Activated effector memory CD4-positive, alpha-beta T cell treated with Interleukin-2 at 50 U/mL for 16 hours (primary cell): ENCODE results near the gene OR51B6.
"Not testable (repeated sequence)": the region's sequence is repeated elsewhere in the genome, so short reads cannot be mapped to it uniquely, and the experiment has no call there.

Source experiments
- DNase-seq: peaks from one replicate; pipeline ENCODE4 v3.0.0-alpha.2; 2020

Gene OR51B6

DNA sequence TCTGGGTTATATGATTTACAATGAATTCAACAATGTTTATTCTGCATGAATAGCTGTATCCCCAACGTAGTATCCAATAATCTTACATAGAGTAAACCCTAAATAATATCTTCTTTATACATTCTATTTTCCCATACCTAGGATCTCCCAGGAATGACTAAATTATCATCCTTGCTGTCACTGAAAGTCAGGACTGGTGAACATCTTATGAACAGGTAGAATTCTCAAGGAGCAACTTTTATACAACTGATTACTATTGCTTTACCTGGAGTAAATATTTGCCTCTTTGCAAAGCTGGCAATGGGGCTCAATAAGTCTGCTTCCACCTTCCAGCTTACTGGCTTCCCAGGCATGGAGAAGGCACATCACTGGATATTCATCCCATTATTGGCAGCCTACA, at the start of gene OR51B6:
TSS of gene OR51B6 (plus strand) at position 301 of the 400 bp plus-strand sequence. CDS start at position 301, 0 bp downstream.
- DNase-seq = no peak

GRCh38 chr11:5301846-5302245, 49.5 kb upstream of the OR51B6 start, which contains the start of gene OR51B4:
OR51B4 (minus strand) TSS chr11:5301946; CDS start chr11:5301946, 0 bp downstream.
- no peak for DNase-seq

GRCh38 chr11:5303626-5304025, 47.7 kb upstream of the OR51B6 start:
- DNase-seq = no peak

GRCh38 chr11:5304046-5304445, 47.3 kb upstream of the OR51B6 start:
- DNase-seq = no peak

GRCh38 chr11:5307256-5308019, 43.9 kb upstream of the OR51B6 start:
- no peak for DNase-seq

DNA sequence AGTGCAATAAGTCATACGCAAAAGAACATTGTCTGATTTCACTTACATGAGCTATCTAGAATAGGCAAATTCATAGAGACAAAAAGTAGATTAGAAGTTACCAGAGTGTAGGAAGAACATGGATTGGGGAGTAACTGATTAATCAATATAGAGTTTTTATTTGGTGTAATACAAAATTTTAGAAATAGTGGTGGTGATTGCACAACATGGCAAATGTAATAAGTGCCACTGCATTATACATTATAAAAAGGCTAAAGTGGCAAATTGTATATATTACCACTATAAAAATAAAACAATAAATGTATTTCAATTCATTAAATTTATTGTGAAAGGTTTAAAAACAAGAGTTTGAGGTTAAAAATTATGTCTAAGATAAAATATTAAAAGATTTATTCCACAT, 40.9 kb upstream of the OR51B6 start:
- DNase-seq = no peak

- not testable (repeated sequence) for DNase-seq
These were observed 37.8 kb upstream of the OR51B6 start for GRCh38 chr11:5313326-5314023.

DNA sequence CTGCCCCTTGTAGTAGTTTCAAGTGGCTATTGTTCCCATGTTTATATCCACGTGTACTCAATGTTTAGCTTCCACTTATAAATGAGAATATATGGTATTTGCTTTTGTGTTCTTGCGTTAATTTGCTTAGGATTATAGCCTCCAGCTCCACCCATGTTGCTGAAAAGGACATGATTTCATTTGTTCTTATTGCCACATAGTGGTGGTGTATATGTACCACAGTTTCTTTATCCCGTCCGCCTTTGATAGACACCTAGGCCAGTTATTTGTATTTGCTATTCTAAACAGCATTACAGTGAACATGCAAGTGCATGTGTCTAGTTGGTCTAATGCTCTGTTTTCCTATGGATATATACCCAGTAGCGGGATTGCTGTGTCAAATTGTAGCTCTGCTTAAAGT, 34.0 kb upstream of the OR51B6 start:
- no peak for DNase-seq

GRCh38 chr11:5324197-5324596, 27.1 kb upstream of the OR51B6 start, which contains the start of gene OR51B2:
OR51B2 (minus strand) TSS chr11:5324297; CDS start chr11:5324297, 0 bp downstream.
- DNase-seq = no peak

- no peak for DNase-seq
These were observed 16.1 kb upstream of the OR51B6 start for GRCh38 chr11:5335170-5335569.

- no peak for DNase-seq
These were observed 15.0 kb upstream of the OR51B6 start for GRCh38 chr11:5336331-5336730.

DNA sequence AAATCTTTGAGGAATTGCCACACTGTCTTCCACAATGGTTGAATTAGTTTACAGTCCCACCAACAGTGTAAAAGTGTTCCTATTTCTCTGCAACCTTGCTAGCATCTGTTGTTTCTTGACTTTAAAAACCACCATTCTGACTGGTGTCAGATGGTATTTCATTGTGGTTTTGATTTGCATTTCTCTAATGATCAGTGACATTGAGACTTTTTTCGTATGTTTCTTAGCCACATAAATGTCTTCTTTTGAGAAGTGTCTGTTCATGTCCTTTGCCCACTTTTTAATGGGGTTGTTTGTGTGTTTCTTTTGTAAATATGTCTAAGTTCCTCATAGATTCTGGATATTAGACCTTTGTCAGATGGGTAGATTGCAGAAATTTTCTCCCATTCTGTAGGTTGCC, 14.1 kb upstream of the OR51B6 start:
- DNase-seq = not testable (repeated sequence)

- no peak for DNase-seq
These were observed 11.5 kb upstream of the OR51B6 start for GRCh38 chr11:5339771-5340322.

GRCh38 chr11:5343474-5344335, 7.6 kb upstream of the OR51B6 start, which contains the start of gene OR51B5:
OR51B5 (minus strand) TSS chr11:5343524; CDS start chr11:5343524, 0 bp downstream.
- no peak for DNase-seq

DNA sequence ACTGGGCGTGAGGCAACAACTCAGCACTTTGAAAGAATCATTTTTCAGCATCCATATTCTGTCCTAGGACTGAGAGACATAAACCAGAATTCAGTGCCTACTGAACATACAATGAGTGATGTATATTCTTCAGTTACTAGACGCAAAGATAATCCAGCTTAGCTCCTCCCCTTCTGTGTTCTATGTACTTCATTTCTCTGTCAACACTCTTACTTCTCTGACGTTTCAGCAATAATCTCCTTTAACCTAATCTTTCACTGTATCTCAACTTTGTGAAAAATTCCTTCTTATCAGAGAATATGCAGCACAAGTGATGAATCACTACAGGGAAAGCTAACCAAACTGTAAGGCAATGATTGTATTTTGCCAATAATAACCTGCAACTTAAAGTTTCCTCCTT, 5.5 kb upstream of the OR51B6 start:
- no peak for DNase-seq

DNA sequence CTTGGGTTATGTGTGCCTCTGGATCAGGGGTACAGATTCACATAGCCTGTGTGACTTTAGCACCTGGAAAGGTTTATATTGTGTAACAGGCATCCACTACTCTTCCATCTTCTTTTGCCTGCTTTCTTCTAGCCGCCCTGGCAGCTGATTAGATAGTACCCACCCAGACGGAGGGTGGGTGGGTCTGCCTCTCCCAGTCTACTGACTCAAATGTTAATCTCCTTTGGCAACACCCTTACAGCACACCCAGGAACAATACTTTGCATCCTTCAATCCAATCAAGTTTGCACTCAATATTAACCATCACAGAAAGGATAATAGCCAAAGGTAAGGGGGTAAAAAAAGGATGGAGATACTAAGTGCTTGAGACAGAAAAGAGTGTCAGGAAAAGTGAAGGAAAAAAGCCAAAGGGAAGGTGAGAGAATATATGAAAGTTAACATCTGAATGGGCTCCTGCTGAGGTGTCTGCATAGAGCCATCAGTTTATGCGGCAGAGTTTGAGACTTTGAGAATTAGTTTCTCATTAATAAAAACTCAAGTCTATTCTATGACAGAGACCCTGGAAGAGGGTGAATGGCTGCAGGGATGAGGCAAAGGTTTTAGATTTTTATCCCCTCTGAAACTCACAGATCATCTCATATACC, 2.6 kb upstream of the OR51B6 start:
- DNase-seq = no peak

GRCh38 chr11:5349550-5349949, 1.8 kb upstream of the OR51B6 start:
- DNase-seq = no peak

GRCh38 chr11:5356031-5356430, 4.7 kb downstream of the OR51B6 start:
- DNase-seq = not testable (repeated sequence)

GRCh38 chr11:5362017-5362625, 10.8 kb downstream of the OR51B6 start:
- DNase-seq = no peak

DNA sequence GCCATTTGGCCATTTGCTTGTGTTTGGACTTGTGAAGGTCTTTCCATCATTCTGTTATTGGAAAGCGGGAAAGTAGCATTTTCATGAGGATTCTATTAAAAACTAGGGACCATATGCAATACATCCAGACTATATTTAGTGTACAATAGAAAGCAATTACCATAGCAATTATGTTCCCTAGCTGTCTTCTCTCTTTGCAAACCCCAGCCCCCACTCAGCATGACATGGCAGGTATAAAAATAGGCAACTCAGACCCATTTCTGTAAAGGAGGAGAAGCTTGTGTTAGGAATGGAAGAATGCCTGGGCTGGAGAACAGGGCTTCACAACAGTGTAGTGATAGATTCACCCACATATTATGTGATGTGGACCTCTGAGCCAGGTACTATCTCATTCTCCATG, 12.4 kb downstream of the OR51B6 start:
- DNase-seq = no peak

- no peak for DNase-seq
These were observed 12.9 kb downstream of the OR51B6 start for GRCh38 chr11:5364214-5364613.

- DNase-seq = not testable (repeated sequence)
These were observed 15.1 kb downstream of the OR51B6 start for GRCh38 chr11:5366365-5366764.
